ENCODE measurements around the gene KCNH2.
A peak's percentile ranks its signal among the peaks of the same experiment; 100 is the strongest.

Gene KCNH2

DNA sequence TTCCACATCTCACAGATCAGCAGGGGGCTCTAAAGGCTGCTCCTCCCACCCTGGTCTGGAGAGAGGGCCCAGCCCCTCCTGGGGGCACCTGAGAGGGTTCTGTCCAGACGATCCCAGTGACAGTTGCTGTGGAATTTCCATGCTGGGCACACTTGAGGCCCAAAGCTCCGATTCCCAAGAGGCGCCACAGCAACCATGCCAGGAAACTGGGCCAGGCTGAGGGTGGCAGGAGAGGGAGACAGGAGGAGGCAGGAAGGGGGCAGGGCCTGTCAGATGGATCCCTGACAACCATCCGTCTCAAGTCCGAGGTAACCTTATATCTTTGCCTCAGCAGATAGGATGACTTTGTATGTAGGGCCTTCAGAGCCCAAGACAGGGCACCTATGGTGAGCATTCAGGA, 8.4 kb upstream of the KCNH2 start:
- Histone ChIP-seq H3K9me3 (ENCODE audit: control insufficient read depth, insufficient read depth, low read length) (no peaks in the 10 kb centered on the region), H3F3A (ENCODE audit: control insufficient read depth, insufficient read depth) (no peaks in the 10 kb centered on the region), H3K9me2 (replicated peaks; ENCODE audit: control insufficient read depth, low read length) (no peaks in the 10 kb centered on the region), H3K36me3 (ENCODE audit: control insufficient read depth, low read length) (no peaks in the 10 kb centered on the region), H4K20me1 (ENCODE audit: control insufficient read depth, insufficient read depth, low read depth, low read length) (no peaks in the 10 kb centered on the region), H3K4me2 (ENCODE audit: low read length) (no peak overlapping the region), H3K4me1 (ENCODE audit: control insufficient read depth, low read length) (peaks cover 10% of the 10 kb centered on the region), H3K4me3 (ENCODE audit: low read length) (no peak overlapping the region), H3K27ac (ENCODE audit: low read depth, low read length) (no peak overlapping the region), H3K79me2 (ENCODE audit: control insufficient read depth, low read length) (no peaks in the 10 kb centered on the region), H3K27me3 (ENCODE audit: control insufficient read depth, low read length) (peaks cover 51% of the 10 kb centered on the region)
- TF ChIP-seq CTCF (IDR thresholded peaks at IDR 0.05; ENCODE audit: low read depth, low read length, poor library complexity, severe bottlenecking) (no peak), EZH2phosphoT487 (IDR thresholded peaks at IDR 0.05; ENCODE audit: borderline replicate concordance, low read length) (no peak)

DNA sequence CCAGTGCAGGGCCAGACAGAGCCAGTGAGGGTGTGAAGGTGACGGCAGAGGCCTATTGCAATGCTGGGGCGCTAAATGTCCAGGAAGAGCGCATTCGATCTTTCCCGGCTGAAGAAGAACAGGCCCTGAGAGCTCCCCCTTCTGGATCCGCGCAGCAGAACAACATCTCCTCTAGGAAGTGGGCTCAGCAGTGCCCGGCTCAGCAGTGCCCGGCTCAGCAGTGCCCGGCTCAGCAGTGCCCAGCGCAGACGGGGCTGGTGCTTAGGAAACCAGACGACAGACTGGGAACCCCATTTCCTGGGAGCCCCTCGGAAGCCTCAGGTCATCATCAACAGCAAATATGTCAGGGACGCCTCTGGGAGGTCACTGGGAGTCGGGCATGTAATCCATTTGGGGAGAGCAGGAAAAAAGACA, 8.0 kb upstream of the KCNH2 start:
- H3K79me2 ChIP-seq (ENCODE audit: control insufficient read depth, low read length), result no peaks in the 10 kb centered on the region
- peaks cover 56% of the 10 kb centered on the region for H3K27me3 ChIP-seq (ENCODE audit: control insufficient read depth, low read length)
- no peaks in the 10 kb centered on the region for H3K36me3 ChIP-seq (ENCODE audit: control insufficient read depth, low read length)
- H3K9me2 ChIP-seq (replicated peaks; ENCODE audit: control insufficient read depth, low read length), result no peaks in the 10 kb centered on the region
- no peaks in the 10 kb centered on the region for H4K20me1 ChIP-seq (ENCODE audit: control insufficient read depth, insufficient read depth, low read depth, low read length)
- H3K4me2 ChIP-seq (ENCODE audit: low read length), result no peak overlapping the region
- H3K4me3 ChIP-seq (ENCODE audit: low read length), result no peak overlapping the region
- TF ChIP-seq EZH2phosphoT487 (IDR thresholded peaks at IDR 0.05; ENCODE audit: borderline replicate concordance, low read length) (no peak), CTCF (IDR thresholded peaks at IDR 0.05; ENCODE audit: low read depth, low read length, poor library complexity, severe bottlenecking) (peak; percentile 92)
- peaks cover 10% of the 10 kb centered on the region for H3K4me1 ChIP-seq (ENCODE audit: control insufficient read depth, low read length)
- H3K9me3 ChIP-seq (ENCODE audit: control insufficient read depth, insufficient read depth, low read length), result no peaks in the 10 kb centered on the region
- no peaks in the 10 kb centered on the region for H3F3A ChIP-seq (ENCODE audit: control insufficient read depth, insufficient read depth)
- H3K27ac ChIP-seq (ENCODE audit: low read depth, low read length), result no peak overlapping the region

- Histone ChIP-seq H3K9me2 (replicated peaks; ENCODE audit: control insufficient read depth, low read length) (no peaks in the 10 kb centered on the region), H3F3A (ENCODE audit: control insufficient read depth, insufficient read depth) (no peaks in the 10 kb centered on the region), H3K27me3 (ENCODE audit: control insufficient read depth, low read length) (peaks cover 63% of the 10 kb centered on the region), H3K4me2 (ENCODE audit: low read length) (no peak overlapping the region), H3K79me2 (ENCODE audit: control insufficient read depth, low read length) (no peaks in the 10 kb centered on the region), H3K9me3 (ENCODE audit: control insufficient read depth, insufficient read depth, low read length) (no peaks in the 10 kb centered on the region), H4K20me1 (ENCODE audit: control insufficient read depth, insufficient read depth, low read depth, low read length) (no peaks in the 10 kb centered on the region), H3K4me1 (ENCODE audit: control insufficient read depth, low read length) (peaks cover 11% of the 10 kb centered on the region), H3K4me3 (ENCODE audit: low read length) (no peak overlapping the region), H3K36me3 (ENCODE audit: control insufficient read depth, low read length) (no peaks in the 10 kb centered on the region), H3K27ac (ENCODE audit: low read depth, low read length) (no peak overlapping the region)
- TF ChIP-seq EZH2phosphoT487 (IDR thresholded peaks at IDR 0.05; ENCODE audit: borderline replicate concordance, low read length), result no peak
- TF ChIP-seq CTCF (IDR thresholded peaks at IDR 0.05; ENCODE audit: low read depth, low read length, poor library complexity, severe bottlenecking), result no peak
These were observed 5.8 kb upstream of the KCNH2 start for GRCh38 chr7:150983893-150984368.
